Measurements from ENCODE around the gene TNS1.
"Not testable (repeated sequence)": the region's sequence is repeated elsewhere in the genome, so short reads cannot be mapped to it uniquely, and the experiment has no call there.

TNS1 gene

GRCh38 chr2:217812170-217812569 lies 190.6 kb downstream of the TNS1 start:
- no peak for DNase-seq (ENCODE audit: low spot score)

GRCh38 chr2:217810260-217810659 lies 192.5 kb downstream of the TNS1 start:
- no peak for DNase-seq (ENCODE audit: low spot score)

DNA sequence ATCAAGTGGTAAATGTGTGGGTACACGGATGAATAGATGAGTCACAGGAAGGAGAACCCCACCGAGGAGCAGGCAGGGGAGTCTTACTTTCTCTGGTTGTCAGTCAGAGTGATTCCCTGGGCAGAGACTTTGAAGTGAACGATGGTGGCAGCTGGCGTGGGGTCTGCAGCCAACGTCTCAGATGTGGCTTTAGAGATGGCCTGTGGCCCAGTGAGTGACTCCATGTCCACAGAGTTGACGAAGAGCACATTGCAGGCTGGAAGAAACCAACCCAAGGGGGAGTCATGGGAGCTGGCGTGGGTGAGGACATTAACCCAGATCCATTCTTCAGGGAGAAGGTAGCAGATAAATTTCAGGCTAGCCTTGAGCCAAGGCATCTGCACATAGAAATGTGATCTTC lies 193.1 kb downstream of the TNS1 start:
- DNase-seq (ENCODE audit: low spot score), result no peak

DNA sequence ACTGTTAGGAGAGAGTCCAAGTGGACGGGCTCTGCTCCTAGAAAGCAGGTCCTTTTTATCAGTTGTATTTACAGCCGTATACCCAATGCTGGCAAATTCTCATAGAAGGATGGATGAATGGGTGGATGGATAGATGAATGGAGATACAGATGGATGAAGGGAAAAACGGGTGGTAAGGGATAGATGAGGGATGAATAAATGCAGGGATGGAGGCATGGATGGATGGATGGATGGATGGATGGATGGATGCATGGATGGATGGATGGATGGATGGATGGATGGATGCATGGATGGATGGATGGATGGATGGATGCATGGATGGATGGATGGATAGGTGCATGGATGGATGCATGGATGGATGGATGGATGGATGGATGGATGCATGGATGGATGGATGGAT lies 193.8 kb downstream of the TNS1 start:
- not testable (repeated sequence) for DNase-seq (ENCODE audit: low spot score)

DNA sequence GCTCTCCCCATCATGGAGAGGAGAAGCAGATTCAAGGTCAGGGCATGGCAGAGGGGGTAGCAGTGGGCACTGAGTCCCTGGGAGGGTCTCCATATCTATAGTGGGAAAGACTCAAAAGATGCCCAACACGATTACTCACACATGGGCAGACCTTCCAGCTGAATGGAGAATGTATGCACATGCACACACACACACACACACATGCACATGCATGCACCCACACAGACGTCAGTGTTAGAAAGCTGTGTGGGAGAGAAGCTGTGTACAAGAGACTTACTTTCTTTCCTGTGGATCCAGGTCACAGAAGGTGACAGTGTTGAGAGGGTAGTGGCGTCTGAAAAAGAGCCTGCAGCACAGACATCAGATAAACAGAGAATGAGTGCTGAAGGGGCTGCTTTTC lies 194.5 kb downstream of the TNS1 start:
- DNase-seq (ENCODE audit: low spot score), result no peak

- no peak for DNase-seq (ENCODE audit: low spot score)
Observed at GRCh38 chr2:217807753-217808152, 195.0 kb downstream of the TNS1 start.

DNA sequence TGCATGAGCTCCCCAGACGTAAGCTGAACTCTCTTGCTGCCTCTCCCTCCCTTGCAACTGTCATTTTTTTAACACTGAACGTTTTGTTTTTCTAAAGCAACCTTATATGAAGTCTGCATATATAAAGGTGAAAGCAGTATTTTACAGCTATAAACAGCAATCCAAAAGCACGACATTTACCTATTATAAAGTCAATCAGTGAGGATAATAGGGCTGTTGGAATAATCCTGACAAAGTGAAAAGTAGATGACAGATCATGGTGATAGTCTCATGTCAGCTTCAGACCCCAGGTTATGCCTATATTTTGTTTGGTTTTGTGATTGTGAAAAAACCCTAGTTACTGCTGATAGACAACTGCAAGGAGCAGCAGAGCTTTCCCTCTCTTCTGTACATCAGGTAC lies 195.8 kb downstream of the TNS1 start:
- DNase-seq (ENCODE audit: low spot score), result no peak

- no peak for DNase-seq (ENCODE audit: low spot score)
Observed at GRCh38 chr2:217806482-217806765, 196.4 kb downstream of the TNS1 start.

GRCh38 chr2:217805668-217806481 lies 196.9 kb downstream of the TNS1 start:
- DNase-seq (ENCODE audit: low spot score), result no peak

GRCh38 chr2:217804791-217805667 lies 197.8 kb downstream of the TNS1 start:
- no peak for DNase-seq (ENCODE audit: low spot score)

GRCh38 chr2:217804338-217804737 lies 198.5 kb downstream of the TNS1 start:
- no peak for DNase-seq (ENCODE audit: low spot score)

GRCh38 chr2:217803653-217803960 lies 199.2 kb downstream of the TNS1 start:
- DNase-seq (ENCODE audit: low spot score), result no peak

DNA sequence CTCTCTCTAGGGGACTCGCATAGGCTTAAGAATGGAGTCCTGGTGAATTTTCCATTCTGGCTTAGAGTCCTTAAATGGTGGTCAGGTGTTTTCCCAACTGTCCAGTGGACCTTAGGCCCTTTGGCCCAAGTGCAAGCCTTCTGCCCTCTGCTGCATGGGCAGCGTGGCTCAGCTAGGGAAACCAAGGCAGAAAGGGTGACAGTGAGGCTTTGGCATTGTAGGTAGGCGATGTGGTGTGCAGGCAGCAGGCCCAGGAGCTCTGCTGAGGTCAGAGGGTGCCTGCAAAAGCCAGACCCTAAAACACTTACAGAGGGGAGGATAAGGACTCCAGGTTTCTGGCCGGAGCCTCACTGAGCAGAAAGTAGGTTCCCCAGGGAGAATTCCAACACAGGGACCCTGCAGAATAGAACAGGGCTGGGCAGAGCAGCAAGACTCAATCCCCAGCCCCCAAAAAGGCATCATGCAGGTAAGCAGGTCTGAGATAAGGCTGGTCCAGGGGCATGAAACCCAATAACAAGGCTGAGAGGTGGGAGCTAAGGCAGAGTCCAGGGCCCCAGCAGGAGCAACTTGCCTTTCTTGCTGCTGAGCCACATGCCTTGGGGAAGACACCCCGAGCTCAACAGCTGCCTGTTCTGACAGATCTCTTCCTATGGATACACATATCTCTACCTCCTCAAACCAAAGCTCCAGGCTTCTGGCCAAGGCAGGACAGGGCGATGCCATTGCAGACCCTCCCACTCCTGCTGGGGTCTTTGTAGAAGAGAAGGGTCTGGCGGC lies 199.7 kb downstream of the TNS1 start:
- no peak for DNase-seq (ENCODE audit: low spot score)

DNA sequence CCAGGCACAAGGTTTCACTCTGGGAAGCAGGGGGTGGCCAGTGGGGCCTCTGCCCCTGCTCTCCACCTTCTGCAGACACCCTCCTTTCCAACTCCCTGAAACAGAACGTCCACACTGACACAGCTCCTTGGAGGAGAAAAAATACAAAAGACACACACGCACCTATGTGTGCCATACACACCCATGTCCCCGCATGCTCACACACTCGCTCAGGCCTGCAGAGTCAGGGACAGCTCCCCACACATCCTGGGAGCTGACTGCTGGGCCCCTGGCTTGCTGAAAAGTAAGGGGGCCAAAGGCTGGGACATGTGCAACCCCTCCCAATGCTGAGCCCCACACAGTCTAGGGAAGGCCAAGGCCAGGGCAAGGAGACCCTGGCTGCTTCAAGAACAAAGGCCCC lies 200.5 kb downstream of the TNS1 start:
- no peak for DNase-seq (ENCODE audit: low spot score)

- no peak for DNase-seq (ENCODE audit: low spot score)
Observed at GRCh38 chr2:217801711-217802110, 201.1 kb downstream of the TNS1 start.

DNA sequence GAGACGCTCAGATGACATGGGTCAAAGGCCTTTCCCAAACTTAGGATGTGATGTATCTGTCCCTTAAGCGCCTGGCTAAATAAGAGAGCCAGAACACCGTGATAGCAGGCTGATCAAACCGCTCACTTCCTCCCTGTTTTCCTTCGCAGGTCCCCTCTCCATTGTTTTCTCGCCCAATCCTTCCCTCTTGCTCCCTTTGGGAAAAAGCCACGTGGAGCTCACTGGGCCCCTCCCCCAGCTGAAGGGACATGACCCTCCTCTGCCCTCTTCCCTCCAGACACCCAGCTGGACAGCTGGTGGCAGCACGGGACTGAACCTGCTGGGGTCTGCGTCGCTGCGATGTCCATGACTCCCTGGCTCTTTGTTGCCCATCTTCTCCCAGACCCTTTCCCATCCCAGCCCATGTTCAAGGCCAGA lies 201.7 kb downstream of the TNS1 start:
- DNase-seq (ENCODE audit: low spot score), result no peak

DNA sequence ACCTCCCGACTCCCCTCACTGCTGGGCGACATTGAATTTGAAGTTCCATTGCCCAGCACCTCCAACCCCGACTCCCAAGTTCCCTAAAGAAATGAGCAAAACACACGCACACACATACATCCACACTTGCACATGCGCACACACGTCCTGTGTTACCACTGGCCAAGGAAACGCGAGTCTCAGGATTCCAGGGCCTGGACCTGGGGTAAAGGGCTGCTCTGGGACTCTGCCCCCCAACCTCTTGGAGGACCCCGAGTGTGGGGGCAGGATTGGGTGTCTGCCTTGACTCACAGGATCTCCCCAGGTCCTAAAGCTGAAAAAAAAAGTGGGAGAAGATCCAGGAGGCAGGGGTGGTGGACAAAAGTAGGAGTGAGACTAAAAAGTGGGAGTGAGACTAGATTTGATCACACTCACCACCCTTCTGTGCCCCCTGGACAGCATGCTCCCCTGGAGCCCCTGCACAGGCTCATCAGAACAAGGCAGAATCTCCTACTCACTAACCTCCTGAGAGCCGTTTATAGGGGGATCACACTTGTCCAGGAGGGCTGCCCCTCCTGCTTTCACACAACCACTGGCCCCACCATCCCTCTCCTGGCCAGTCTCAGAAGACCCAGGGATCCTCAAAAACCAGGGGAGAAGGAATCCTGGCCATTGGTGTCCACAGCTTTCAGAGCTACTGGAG lies 202.2 kb downstream of the TNS1 start:
- no peak for DNase-seq (ENCODE audit: low spot score)

- no peak for DNase-seq (ENCODE audit: low spot score)
Observed at GRCh38 chr2:217799563-217800432, 203.0 kb downstream of the TNS1 start.

- no peak for DNase-seq (ENCODE audit: low spot score)
Observed at GRCh38 chr2:217798743-217799562, 203.8 kb downstream of the TNS1 start.

DNA sequence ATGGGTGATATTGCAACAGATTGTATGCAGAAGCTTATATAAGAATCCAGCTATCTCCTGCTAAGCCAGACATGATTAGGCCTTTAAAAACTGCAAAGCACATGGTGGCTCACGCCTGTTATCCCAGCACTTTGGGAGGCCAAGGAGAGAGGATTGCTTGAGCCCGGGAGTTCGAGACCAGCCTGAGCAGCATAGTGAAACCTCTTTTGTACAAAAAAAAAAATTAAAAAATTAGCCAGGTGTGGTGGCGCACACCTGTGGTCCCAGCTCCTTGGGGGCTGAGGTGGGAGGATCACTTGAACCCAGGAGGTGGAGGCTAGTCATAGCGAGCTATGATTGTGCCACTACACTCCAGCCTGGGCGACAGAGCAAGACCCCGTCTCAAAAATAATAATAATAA lies 204.6 kb downstream of the TNS1 start:
- no peak for DNase-seq (ENCODE audit: low spot score)
